ACC112 (cell line): Measurements from ENCODE around the gene LSAMP.
"Not testable (repeated sequence)": the region's sequence is repeated elsewhere in the genome, so short reads cannot be mapped to it uniquely, and the experiment has no call there.

Experiments used
- H2AFZ ChIP-seq: fragments of 200-600 bp; sonication (generic); one replicate; pipeline ENCODE4 v1.6.0; 2017; ENCODE audit warnings: antibody characterized with exemption, low read length; ENCODE audit not compliant: unreplicated experiment
- H3K27ac ChIP-seq: fragments of 200-600 bp; sonication (generic); 2 replicates; pipeline ENCODE4 v1.5.1; 2014; ENCODE audit warnings: low read depth, mild to moderate bottlenecking, antibody characterized with exemption, low read length, moderate library complexity
- H3K27me3 ChIP-seq: fragments of 200-600 bp; sonication (generic); 2 replicates; pipeline ENCODE4 v1.6.1; 2014; ENCODE audit warnings: mild to moderate bottlenecking, antibody characterized with exemption, low read length, moderate library complexity, mixed read lengths; ENCODE audit not compliant: insufficient read depth
- H3K36me3 ChIP-seq: fragments of 200-600 bp; sonication (generic); 2 replicates; pipeline ENCODE4 v1.6.1; 2016; ENCODE audit warnings: mild to moderate bottlenecking, antibody characterized with exemption, low read length, moderate library complexity, mixed read lengths; ENCODE audit not compliant: insufficient read depth
- H3K4me1 ChIP-seq: fragments of 200-600 bp; sonication (generic); one replicate; pipeline ENCODE4 v1.6.1; 2016; ENCODE audit warnings: low read length, mixed read lengths; ENCODE audit not compliant: insufficient read depth, unreplicated experiment, control insufficient read depth
- H3K4me3 ChIP-seq: fragments of 200-600 bp; sonication (generic); 2 replicates; pipeline ENCODE4 v1.5.1; 2014; ENCODE audit warnings: mild to moderate bottlenecking, low read depth, low read length
- H3K79me2 ChIP-seq: fragments of 200-600 bp; sonication (generic); one replicate; pipeline ENCODE4 v1.6.0; 2016; ENCODE audit warnings: low read length; ENCODE audit not compliant: control insufficient read depth, unreplicated experiment, insufficient read depth

LSAMP gene

DNA sequence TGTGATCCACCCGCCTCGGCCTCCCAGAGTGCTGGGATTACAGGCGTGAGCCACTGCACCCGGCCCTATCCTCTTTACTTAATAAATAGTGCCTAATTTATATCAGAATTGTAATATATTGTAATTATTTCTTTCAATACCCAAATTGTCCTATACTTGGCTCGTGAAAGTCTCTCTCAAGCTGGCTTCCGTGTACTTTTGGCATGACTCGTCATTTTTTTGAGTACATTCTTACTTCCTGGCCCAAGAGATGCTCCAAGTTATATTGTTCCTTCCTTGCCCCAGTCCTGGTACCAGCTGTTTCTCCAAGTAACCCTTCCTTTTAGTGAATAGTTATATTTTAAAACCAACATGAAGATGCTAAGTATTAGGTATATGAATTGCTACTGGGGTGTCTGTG, 366.7 kb downstream of the LSAMP start:
- H3K4me3 ChIP-seq: no peak overlapping the region

GRCh38 chr3:116077557-116077956, 367.7 kb downstream of the LSAMP start:
- H3K36me3 ChIP-seq: no peaks in the 10 kb centered on the region
- no peaks in the 10 kb centered on the region for H3K4me1 ChIP-seq
- no peak overlapping the region for H2AFZ ChIP-seq
- no peaks in the 10 kb centered on the region for H3K79me2 ChIP-seq
- H3K27me3 ChIP-seq: no peaks in the 10 kb centered on the region
- no peak overlapping the region for H3K27ac ChIP-seq
- no peak overlapping the region for H3K4me3 ChIP-seq

More for the DNA sequence above, 366.7 kb downstream of the LSAMP start:
- Histone ChIP-seq H3K27ac (no peak overlapping the region), H3K36me3 (no peaks in the 10 kb centered on the region), H3K79me2 (no peaks in the 10 kb centered on the region), H2AFZ (no peak overlapping the region), H3K4me1 (no peaks in the 10 kb centered on the region), H3K27me3 (no peaks in the 10 kb centered on the region)

GRCh38 chr3:116077059-116077458, 368.2 kb downstream of the LSAMP start:
- H3K79me2 ChIP-seq: no peaks in the 10 kb centered on the region
- no peak overlapping the region for H2AFZ ChIP-seq
- H3K27ac ChIP-seq: no peak overlapping the region
- H3K4me1 ChIP-seq: no peaks in the 10 kb centered on the region
- no peaks in the 10 kb centered on the region for H3K27me3 ChIP-seq
- no peak overlapping the region for H3K4me3 ChIP-seq
- H3K36me3 ChIP-seq: no peaks in the 10 kb centered on the region

GRCh38 chr3:116070516-116071278, 374.6 kb downstream of the LSAMP start:
- H2AFZ ChIP-seq, H3K79me2 ChIP-seq, H3K27me3 ChIP-seq, H3K4me3 ChIP-seq, H3K27ac ChIP-seq, H3K36me3 ChIP-seq, H3K4me1 ChIP-seq: not testable (repeated sequence)

DNA sequence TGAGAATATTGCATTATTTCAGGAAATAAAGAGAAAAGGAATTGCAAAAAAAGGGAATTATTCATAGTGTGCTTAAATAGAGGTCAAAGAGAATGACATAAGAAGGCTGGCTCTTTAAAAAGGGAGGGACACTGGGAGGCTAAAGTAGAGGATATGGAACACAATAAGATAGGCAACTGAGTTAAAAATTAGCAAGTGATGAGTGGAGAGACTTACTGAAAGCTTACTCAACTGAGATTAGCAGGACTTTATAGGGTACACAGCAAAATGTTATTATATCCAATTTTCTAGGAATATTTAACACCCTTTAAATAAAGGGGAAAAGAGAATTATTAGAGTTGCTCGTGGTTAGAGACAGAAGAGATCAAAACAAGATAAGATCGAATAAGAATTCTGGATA, 375.2 kb downstream of the LSAMP start:
- no peaks in the 10 kb centered on the region for H3K4me1 ChIP-seq
- H2AFZ ChIP-seq: no peak overlapping the region
- no peaks in the 10 kb centered on the region for H3K27me3 ChIP-seq
- H3K27ac ChIP-seq: no peak overlapping the region
- H3K79me2 ChIP-seq: no peaks in the 10 kb centered on the region
- H3K36me3 ChIP-seq: no peaks in the 10 kb centered on the region
- H3K4me3 ChIP-seq: no peak overlapping the region

GRCh38 chr3:116069024-116069423, 376.3 kb downstream of the LSAMP start:
- Histone ChIP-seq H3K27ac (no peak overlapping the region), H2AFZ (no peak overlapping the region)

DNA sequence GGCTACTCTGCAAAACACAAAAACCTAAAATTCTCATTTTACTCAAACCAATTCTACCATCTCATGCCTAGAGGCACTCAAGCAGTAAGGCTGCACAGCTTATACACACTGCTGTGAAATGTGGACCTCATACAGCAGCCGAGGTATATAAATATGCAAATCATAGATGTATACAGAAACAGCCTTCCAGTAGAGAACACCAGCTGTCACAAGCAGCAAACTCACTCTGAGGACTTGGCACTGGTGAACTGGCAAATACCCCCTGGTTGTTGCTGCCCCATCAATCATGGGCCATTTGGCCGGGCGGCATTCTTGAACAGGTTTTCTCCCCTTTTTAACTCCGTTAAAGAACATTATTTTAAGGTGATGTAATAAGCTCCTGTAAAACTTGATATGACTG, 378.0 kb downstream of the LSAMP start:
- Histone ChIP-seq H3K36me3 (no peaks in the 10 kb centered on the region), H3K4me3 (no peak overlapping the region), H3K79me2 (no peaks in the 10 kb centered on the region), H3K27ac (no peak overlapping the region), H2AFZ (no peak overlapping the region), H3K27me3 (no peaks in the 10 kb centered on the region), H3K4me1 (no peaks in the 10 kb centered on the region)

More at GRCh38 chr3:116069024-116069423, 376.3 kb downstream of the LSAMP start:
- Histone ChIP-seq H3K4me3 (no peak overlapping the region), H3K27me3 (no peaks in the 10 kb centered on the region), H3K36me3 (no peaks in the 10 kb centered on the region), H3K79me2 (no peaks in the 10 kb centered on the region), H3K4me1 (no peaks in the 10 kb centered on the region)

- Histone ChIP-seq H3K79me2 (no peaks in the 10 kb centered on the region), H3K4me1 (no peaks in the 10 kb centered on the region), H3K4me3 (no peak overlapping the region), H3K27ac (no peak overlapping the region), H3K36me3 (no peaks in the 10 kb centered on the region), H2AFZ (no peak overlapping the region), H3K27me3 (no peaks in the 10 kb centered on the region)
Observed at GRCh38 chr3:116065501-116065900, 379.8 kb downstream of the LSAMP start.

GRCh38 chr3:116064646-116065045, 380.6 kb downstream of the LSAMP start:
- no peak overlapping the region for H3K27ac ChIP-seq
- H3K27me3 ChIP-seq: no peaks in the 10 kb centered on the region

GRCh38 chr3:116059421-116060096, 385.7 kb downstream of the LSAMP start:
- H3K4me1 ChIP-seq: peaks cover 11% of the 10 kb centered on the region
- no peaks in the 10 kb centered on the region for H3K79me2 ChIP-seq
- no peaks in the 10 kb centered on the region for H3K36me3 ChIP-seq
- H3K27me3 ChIP-seq: no peaks in the 10 kb centered on the region
- no peak overlapping the region for H3K4me3 ChIP-seq
- peak overlapping the region; percentile 1 for H2AFZ ChIP-seq
- H3K27ac ChIP-seq: no peak overlapping the region

More at GRCh38 chr3:116064646-116065045, 380.6 kb downstream of the LSAMP start:
- H3K4me1 ChIP-seq: peaks cover 7% of the 10 kb centered on the region
- H3K79me2 ChIP-seq: no peaks in the 10 kb centered on the region
- H3K4me3 ChIP-seq: no peak overlapping the region
- no peak overlapping the region for H2AFZ ChIP-seq
- no peaks in the 10 kb centered on the region for H3K36me3 ChIP-seq

GRCh38 chr3:116058844-116059243, 386.4 kb downstream of the LSAMP start:
- Histone ChIP-seq H3K79me2 (no peaks in the 10 kb centered on the region), H3K27ac (no peak overlapping the region), H3K27me3 (no peaks in the 10 kb centered on the region), H3K4me3 (no peak overlapping the region), H3K36me3 (no peaks in the 10 kb centered on the region), H3K4me1 (peaks cover 11% of the 10 kb centered on the region), H2AFZ (no peak overlapping the region)
